GM10847 (cell line): ENCODE measurements around the gene PLA2G10.
"Not testable (repeated sequence)": the region's sequence is repeated elsewhere in the genome, so short reads cannot be mapped to it uniquely, and the experiment has no call there.

ENCODE experiments used
- POLR2A ChIP-seq: IDR thresholded peaks from 2 replicates; pipeline ENCODE4 v1.6.1; 2011; ENCODE audit not compliant: insufficient read length; ENCODE audit errors: extremely low read depth

Gene PLA2G10

DNA sequence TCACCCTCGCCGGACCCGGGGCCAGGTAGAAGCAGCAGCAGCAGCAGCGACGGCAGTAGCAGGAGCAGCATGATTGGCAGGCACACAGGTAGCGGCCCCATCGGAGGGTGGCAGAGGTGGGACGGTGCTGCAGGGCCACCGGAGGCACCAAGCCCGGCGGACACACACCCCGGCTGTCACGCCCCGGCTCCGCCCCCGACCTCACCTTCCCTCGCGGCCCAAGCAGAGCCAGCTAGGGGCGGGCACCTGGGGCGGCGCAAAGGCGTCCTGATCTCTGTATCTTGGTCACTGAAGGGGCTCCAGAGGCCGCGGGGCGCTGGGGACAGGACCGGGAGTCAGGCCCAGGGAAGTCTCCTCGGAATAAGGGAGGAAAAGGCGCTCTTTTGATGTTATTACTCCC is at the start of gene PLA2G10:
Gene PLA2G10, minus strand, starts transcription at position 180 of the 400 bp plus-strand sequence. Its CDS starts 79 bp downstream, at position 101.
- TF ChIP-seq POLR2A: not testable (repeated sequence)

GRCh38 chr16:14742273-14743128 is 48.4 kb upstream of the PLA2G10 start, which contains the start of gene NPIPA2:
TSS of gene NPIPA2 (plus strand) at chr16:14742533. CDS start at chr16:14748066, 5,533 bp downstream.
- not testable (repeated sequence) for TF ChIP-seq POLR2A

DNA sequence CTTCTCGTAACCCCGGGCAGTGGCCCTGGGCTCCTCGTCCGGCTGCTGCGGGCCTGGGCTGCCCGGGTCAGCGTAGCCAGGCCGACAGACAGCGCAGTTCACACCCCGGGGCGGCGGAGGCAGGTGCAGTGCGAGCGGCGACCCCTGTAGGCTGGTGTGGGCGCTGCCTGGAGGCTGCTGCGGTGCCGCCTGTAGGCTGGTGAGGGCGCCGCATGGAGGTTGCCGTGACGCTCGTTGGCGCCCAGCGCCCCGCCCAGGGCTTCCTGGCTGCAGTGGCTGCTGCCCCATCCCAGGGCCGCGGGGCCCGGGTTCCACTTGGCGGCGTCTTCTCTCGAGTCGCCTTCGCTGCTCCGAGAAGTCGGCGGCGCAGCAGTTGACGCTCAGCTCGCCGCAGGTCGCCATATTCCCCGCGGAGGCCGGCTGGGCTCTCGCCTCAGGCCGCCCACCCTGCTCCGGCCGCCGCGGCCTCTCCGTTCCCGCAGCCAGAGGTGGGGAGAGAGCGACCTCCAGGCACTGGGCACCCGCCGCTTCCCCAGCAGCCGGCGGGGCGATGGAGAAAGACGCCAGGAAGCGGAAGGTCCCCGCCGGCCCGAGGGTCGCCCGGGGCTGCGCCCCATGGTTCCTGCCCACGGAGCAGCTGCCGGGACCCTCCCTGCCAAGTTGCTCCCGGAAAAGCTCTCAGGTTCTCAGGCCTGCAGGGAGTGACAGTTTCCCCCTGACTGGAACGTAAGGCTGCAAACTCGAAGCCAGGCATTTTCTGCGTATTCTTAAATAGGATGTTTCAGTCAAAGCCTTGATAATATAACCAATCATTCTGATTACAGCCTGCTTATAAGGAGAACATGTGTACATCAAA is 9.3 kb upstream of the PLA2G10 start, which contains the start of gene NPIPA3:
Gene NPIPA3, plus strand, starts transcription at position 256 of the 856 bp plus-strand sequence. CDS start 5,533 bp downstream, outside the sequence.
- not testable (repeated sequence) for TF ChIP-seq POLR2A

- TF ChIP-seq POLR2A: no peak
Observed at GRCh38 chr16:14682121-14682520, 12.0 kb downstream of the PLA2G10 start.

DNA sequence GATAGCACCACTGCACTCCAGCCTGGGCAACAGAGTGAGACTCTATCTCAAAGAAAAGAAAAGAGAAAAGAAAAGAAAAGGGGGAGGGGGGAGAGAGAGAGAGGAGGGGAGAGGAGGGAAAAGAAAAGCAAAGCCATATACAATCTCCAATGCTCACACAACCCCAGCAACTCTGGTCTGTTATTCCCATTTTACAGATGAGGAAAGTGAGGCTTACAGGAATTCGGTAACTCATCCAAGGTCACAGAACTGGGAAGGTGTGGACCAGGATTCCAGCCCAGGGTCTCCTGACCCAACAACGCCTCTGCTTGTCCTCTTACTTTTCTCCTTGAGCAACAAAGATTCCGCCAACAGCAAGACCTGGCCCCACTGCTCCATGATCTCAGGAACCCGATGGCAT is 13.0 kb downstream of the PLA2G10 start:
- TF ChIP-seq POLR2A: no peak

- TF ChIP-seq POLR2A: no peak
Observed at GRCh38 chr16:14678748-14679497, 15.2 kb downstream of the PLA2G10 start.

GRCh38 chr16:14677627-14678026 is 16.5 kb downstream of the PLA2G10 start:
- no peak for TF ChIP-seq POLR2A

GRCh38 chr16:14676633-14677032 is 17.5 kb downstream of the PLA2G10 start:
- no peak for TF ChIP-seq POLR2A

- TF ChIP-seq POLR2A: no peak
Observed at GRCh38 chr16:14672403-14672971, 21.6 kb downstream of the PLA2G10 start.

DNA sequence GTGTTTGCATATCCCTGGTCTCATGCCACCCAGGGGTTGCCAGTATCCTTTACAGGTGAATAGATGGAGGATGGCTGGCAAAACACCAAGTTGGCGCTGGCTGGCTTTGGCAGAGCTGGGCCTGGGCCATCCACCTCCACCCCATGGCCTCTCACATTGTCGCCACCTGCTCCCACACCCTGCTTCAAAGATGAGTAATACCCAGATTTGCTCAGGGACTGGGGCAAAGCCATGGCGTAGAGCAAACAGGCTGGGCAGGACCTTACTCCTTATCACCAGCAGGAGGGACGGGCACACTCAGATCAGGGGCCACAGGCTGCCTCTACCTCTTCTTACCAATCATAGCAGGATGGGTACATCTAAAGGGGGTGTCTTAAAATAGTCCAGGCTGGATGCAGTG is 24.3 kb downstream of the PLA2G10 start:
- TF ChIP-seq POLR2A: no peak

DNA sequence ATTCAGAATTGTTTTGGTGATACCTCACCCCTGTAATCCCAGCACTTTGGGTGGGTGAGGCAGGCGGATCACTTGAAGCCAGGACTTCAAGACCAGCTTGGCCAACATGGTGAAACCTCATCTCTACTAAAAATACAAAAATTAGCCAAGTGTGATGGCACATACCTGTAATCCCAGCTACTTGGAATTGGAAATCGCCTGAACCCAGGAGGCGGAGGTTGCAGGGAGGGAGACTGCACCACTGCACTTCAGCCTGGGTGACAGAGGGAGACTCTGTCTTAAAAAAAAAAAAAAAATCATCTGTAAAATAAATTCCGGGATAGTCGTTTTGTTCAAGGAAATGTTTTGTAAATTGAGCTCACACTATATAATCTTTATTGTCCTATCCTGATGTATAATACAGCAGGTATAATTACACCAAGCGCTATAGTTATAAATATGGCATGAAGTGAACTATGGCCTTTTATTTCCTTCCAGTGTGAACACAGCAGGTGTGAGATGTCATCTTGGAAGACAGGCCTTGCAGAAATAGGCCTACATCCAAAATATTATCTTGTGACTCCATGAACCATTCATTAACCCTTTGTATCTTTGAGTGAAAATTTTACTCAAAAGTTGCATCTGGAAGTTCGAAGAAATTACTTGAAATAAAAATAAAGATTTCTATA is 25.4 kb downstream of the PLA2G10 start:
- no peak for TF ChIP-seq POLR2A

DNA sequence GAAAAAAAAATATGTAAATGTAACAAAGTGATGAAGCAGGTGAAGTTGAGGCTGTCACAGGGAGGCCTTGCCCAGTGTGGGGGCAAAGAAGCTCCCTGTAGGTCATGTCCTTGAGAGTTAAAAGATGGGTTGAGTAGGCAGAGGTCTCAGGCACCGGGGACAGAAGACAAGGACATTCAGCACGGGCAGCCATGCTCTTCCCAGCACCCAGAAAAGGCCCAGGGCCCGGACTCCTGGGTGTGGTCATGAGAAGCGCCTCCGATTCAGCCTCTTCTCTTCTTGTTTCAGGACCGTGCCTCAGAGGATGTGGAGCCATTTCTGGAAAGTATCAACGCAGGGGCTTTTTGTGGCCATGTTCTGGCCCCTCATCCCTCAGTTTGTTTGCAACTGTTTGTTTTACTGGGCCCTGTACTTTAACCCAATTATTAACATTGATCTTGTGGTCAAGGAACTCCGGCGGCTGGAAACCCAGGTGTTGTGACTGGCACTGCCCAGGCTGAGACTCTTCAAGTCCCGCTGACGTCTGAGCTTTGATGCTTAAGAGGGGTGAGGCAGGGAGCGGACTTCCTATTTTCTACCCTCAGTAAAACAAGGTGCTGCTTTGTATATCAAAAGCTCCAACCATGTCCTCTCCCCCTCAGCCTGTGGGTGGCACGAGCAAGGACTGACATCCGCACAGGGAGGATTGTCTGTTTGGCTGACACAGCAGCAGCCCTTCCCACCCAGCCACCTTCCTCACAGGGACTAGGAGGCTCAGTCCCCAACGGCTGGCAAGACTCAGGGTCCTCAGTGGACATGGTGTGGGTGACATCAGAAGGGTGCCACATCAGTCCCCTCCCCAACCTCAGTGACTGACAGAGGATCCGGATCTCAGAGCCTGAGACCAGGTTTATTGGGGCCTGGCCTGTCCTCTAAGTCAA is 26.5 kb downstream of the PLA2G10 start:
- no peak for TF ChIP-seq POLR2A

GRCh38 chr16:14658063-14658462 is 36.0 kb downstream of the PLA2G10 start:
- no peak for TF ChIP-seq POLR2A
